Adrenal gland (tissue), 12 donors: ENCODE results near the gene NEUROD1. TPM values are rescaled to one million over a fixed set of nuclear protein-coding genes. Genes with fewer than 3 reads are reported as not detected.

Experiments
- DNase-seq, 7 donors: peaks; one replicate each; pipeline ENCODE4 v3.0.0-alpha.2; 2019 to 2020
- H3K27ac ChIP-seq, 5 donors: fragments of 200-600 bp; sonication (generic) in 4 of 5; 1 replicate in 3 of 5; 2 replicates in 2 of 5; pipeline versions ENCODE4 v1.5.1 to v1.8.0; 2016 to 2020; ENCODE audit warnings: mild to moderate bottlenecking in 1 of 5
- H3K27me3 ChIP-seq: fragments of 200-600 bp; 2 replicates; pipeline ENCODE4 v1.8.0; 2021
- H3K36me3 ChIP-seq, 2 donors: fragments of 200-600 bp; replicated peaks in 1 of 2; 1 replicate in 1 of 2; 2 replicates in 1 of 2; pipeline versions ENCODE4 v1.5.1 to v1.8.0; 2018 to 2022
- H3K4me1 ChIP-seq, 2 donors: fragments of 200-600 bp; replicated peaks in 1 of 2; 1 replicate in 1 of 2; 2 replicates in 1 of 2; pipeline versions ENCODE4 v1.5.1 to v1.8.0; 2018 to 2021
- H3K4me3 ChIP-seq, 4 donors: fragments of 200-600 bp; sonication (generic) in 3 of 4; one replicate each; pipeline ENCODE4 v1.5.1; 2016 to 2018
- H3K9me3 ChIP-seq, 3 donors: fragments of 200-600 bp; sonication (generic) in 1 of 3; replicated peaks in 1 of 3; 1 replicate in 2 of 3; 2 replicates in 1 of 3; pipeline versions ENCODE4 v1.5.1 to v1.8.0; 2016 to 2021
- POLR2A ChIP-seq, 2 donors: fragments of 450-650 bp; IDR thresholded peaks; one replicate each; pipeline ENCODE4 v1.6.1; 2017; ENCODE audit warnings: antibody characterized with exemption in 2 of 2, mild to moderate bottlenecking in 2 of 2, moderate library complexity in 1 of 2
- WGBS, 4 donors: extraction: QIAGEN DNeasy Blood & Tissue Kit in 2 of 4; methylation state at CpG; one replicate each; pipeline versions ENCODE4 v1.1.5 to v1.1.7; 2013 to 2017; 5-methylcytosine and 5-hydroxymethylcytosine counted together
- intact Hi-C, 2 donors: fragments of 100-400 bp; cut with DNase I; formaldehyde crosslinking; loops; one replicate each; pipeline versions ENCODE4 v1.14.1 to v1.15.0; 2022 to 2023
- polyA plus RNA-seq, 3 donors: library from polyadenylated mRNA; stranded (reverse); fragments of 200-250 nt in 2 of 3; fragments of 350-450 nt in 1 of 3; fragmentation: Illumina TruSeq in 1 of 3; extraction: RNeasy Lipid Tissue Mini Kit (QIAGEN cat#74804) in 1 of 3; gene quantifications; one replicate each; pipeline ENCODE4 v1.2.3, GENCODE V29; 2013 to 2014
- total RNA-seq, 9 donors: library from RNA; depleted of rRNA in 4 of 9; stranded (reverse); fragments of >200 nt in 4 of 9; fragments of 120-200 nt in 1 of 9; fragmentation: NEBNext Ultra II Directional in 1 of 9; extraction: Animal tissue kit (Norgen Biotek cat#: 25700) in 1 of 9; gene quantifications; one replicate each; pipeline versions ENCODE4 v1.1.0 to v1.2.4, GENCODE V29; 2013 to 2023
- TF ChIP-seq, protein P1 (sequence below), 6 experiments: fragments of 450-650 bp in 4 of 6; fragments of 200-600 bp in 2 of 6; sonication (generic) in 1 of 6; IDR thresholded peaks; 1 replicate in 5 of 6; 2 replicates in 1 of 6; pipeline versions ENCODE4 v1.5.1 to v1.8.0; 2016 to 2021; ENCODE audit warnings: antibody characterized with exemption in 6 of 6, mild to moderate bottlenecking in 2 of 6, moderate library complexity in 1 of 6
- donor health status: healthy with polysubstance abuse.
- donor health status: Bipolar disorder and iron deficiency.
- donor health status: DM: yes; HTN: yes; CAD: no.
- donor health status: DM: no; HTN: no; CAD: no.
- donor health status: DM: no; HTN: no; CAD: no.
- donor health status: DM: yes; HTN: yes; CAD: no.

Gene NEUROD1
- total and polyA plus RNA-seq, 12 donors, result not detected

- 69 to 85% (median 79%) methylated on average over 1 of the region's 1 CpG for whole genome bisulfite sequencing, 4 donors
- TF ChIP-seq, protein P1, sequence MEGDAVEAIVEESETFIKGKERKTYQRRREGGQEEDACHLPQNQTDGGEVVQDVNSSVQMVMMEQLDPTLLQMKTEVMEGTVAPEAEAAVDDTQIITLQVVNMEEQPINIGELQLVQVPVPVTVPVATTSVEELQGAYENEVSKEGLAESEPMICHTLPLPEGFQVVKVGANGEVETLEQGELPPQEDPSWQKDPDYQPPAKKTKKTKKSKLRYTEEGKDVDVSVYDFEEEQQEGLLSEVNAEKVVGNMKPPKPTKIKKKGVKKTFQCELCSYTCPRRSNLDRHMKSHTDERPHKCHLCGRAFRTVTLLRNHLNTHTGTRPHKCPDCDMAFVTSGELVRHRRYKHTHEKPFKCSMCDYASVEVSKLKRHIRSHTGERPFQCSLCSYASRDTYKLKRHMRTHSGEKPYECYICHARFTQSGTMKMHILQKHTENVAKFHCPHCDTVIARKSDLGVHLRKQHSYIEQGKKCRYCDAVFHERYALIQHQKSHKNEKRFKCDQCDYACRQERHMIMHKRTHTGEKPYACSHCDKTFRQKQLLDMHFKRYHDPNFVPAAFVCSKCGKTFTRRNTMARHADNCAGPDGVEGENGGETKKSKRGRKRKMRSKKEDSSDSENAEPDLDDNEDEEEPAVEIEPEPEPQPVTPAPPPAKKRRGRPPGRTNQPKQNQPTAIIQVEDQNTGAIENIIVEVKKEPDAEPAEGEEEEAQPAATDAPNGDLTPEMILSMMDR (IDR thresholded peaks at IDR 0.05), result no peak
- no peak for TF ChIP-seq POLR2A (IDR thresholded peaks at IDR 0.05)
- Histone ChIP-seq H3K4me3 (no peak overlapping the region), H3K27me3 (no peaks in the 10 kb centered on the region), H3K9me3 (no peaks in the 10 kb centered on the region), H3K27ac (no peak overlapping the region), H3K4me1 (no peaks in the 10 kb centered on the region), H3K36me3 (no peaks in the 10 kb centered on the region)
- no peak for DNase-seq
- intact Hi-C loops, result no loop called here
These were observed 17.3 kb upstream of the NEUROD1 start for GRCh38 chr2:181697571-181697970.

DNA sequence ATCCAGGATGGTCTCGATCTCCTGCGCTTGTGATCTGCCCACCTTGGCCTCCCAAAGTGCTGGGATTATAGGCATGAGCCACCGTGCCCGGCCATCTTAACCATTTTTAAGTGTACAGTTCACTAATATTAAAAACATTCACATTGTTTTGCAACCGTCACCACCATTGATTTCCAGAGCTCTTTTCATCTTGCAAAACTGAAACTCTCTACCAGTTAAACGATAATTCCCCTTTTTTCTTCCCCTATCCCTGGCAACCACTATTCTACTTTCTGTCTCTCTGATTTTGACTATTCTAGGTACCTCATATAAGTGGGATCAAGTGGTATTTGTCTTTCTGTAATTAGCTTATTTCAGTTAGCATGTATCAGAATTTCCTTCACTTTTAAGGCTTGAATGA lies 16.8 kb upstream of the NEUROD1 start:
- Histone ChIP-seq H3K9me3 (no peaks in the 10 kb centered on the region), H3K27ac (no peak overlapping the region), H3K4me1 (no peaks in the 10 kb centered on the region), H3K4me3 (no peak overlapping the region), H3K36me3 (no peaks in the 10 kb centered on the region), H3K27me3 (no peaks in the 10 kb centered on the region)
- 67 to 83% (median 74%) methylated on average over 6 of the region's 6 CpGs for WGBS, 4 donors
- no peak for TF ChIP-seq POLR2A (IDR thresholded peaks at IDR 0.05)
- TF ChIP-seq, protein P1 (IDR thresholded peaks at IDR 0.05), result no peak
- intact Hi-C loops, result no loop called here
- DNase-seq, result no peak

- intact Hi-C loops, result no loop called here
- H3K4me1 ChIP-seq, result no peaks in the 10 kb centered on the region
- no peak overlapping the region for H3K27ac ChIP-seq
- no peak for DNase-seq
- H3K9me3 ChIP-seq, result no peaks in the 10 kb centered on the region
- H3K4me3 ChIP-seq, result no peak overlapping the region
- TF ChIP-seq, protein P1 (IDR thresholded peaks at IDR 0.05), result no peak
- TF ChIP-seq POLR2A (IDR thresholded peaks at IDR 0.05), result no peak
- peaks cover 2% of the 10 kb centered on the region for H3K27me3 ChIP-seq
- WGBS, 4 donors, result 88 to 92% (median 90%) methylated on average over 17 of the region's 17 CpGs
- H3K36me3 ChIP-seq, result no peaks in the 10 kb centered on the region
These were observed 14.0 kb upstream of the NEUROD1 start for GRCh38 chr2:181694271-181694670.

- no peak for DNase-seq
- TF ChIP-seq POLR2A (IDR thresholded peaks at IDR 0.05), result no peak
- TF ChIP-seq, protein P1 (IDR thresholded peaks at IDR 0.05), result no peak
- Histone ChIP-seq H3K9me3 (no peaks in the 10 kb centered on the region), H3K27me3 (peaks cover 21% of the 10 kb centered on the region), H3K4me3 (no peak overlapping the region), H3K36me3 (no peaks in the 10 kb centered on the region), H3K4me1 (no peaks in the 10 kb centered on the region), H3K27ac (no peak overlapping the region)
- intact Hi-C loops, result no loop called here
- WGBS, 4 donors, result 73 to 83% (median 78%) methylated on average over 2 of the region's 2 CpGs
These were observed 10.5 kb upstream of the NEUROD1 start for GRCh38 chr2:181690860-181691259.
